ENCODE measurements around the gene DENND1A.

Gene DENND1A

GRCh38 chr9:123696476-123696875, 233.4 kb downstream of the DENND1A start:
- Histone ChIP-seq H3K27ac (ENCODE audit: low read depth, low read length) (no peak overlapping the region), H3K36me3 (ENCODE audit: low read length) (no peaks in the 10 kb centered on the region), H3K9me3 (ENCODE audit: insufficient read depth, low read length) (no peaks in the 10 kb centered on the region), H3K9me2 (replicated peaks; ENCODE audit: insufficient read depth, low read length) (no peaks in the 10 kb centered on the region), H3K9ac (ENCODE audit: low read length) (no peak overlapping the region), H3K4me3 (ENCODE audit: insufficient read depth, low read length, poor library complexity, severe bottlenecking) (no peak overlapping the region), H3K27me3 (ENCODE audit: low read length) (no peaks in the 10 kb centered on the region), H3K79me2 (ENCODE audit: insufficient read depth, low read length) (no peaks in the 10 kb centered on the region), H3F3A (ENCODE audit: insufficient read depth) (no peaks in the 10 kb centered on the region), H2AFZ (ENCODE audit: low read depth, low read length, severe bottlenecking) (no peak overlapping the region), H4K20me1 (ENCODE audit: low read depth, low read length) (no peaks in the 10 kb centered on the region), H3K4me2 (ENCODE audit: low read depth, low read length, poor library complexity, severe bottlenecking) (no peak overlapping the region)
- TF ChIP-seq EZH2phosphoT487 (conservative IDR thresholded peaks at IDR 0.05; ENCODE audit: low read length) (no peak), CTCF (IDR thresholded peaks at IDR 0.05; ENCODE audit: insufficient read depth, low read length, poor library complexity, severe bottlenecking) (no peak)

- H3K9ac ChIP-seq (ENCODE audit: low read length) = no peak overlapping the region
- TF ChIP-seq EZH2phosphoT487 (conservative IDR thresholded peaks at IDR 0.05; ENCODE audit: low read length) (no peak), CTCF (IDR thresholded peaks at IDR 0.05; ENCODE audit: insufficient read depth, low read length, poor library complexity, severe bottlenecking) (no peak)
- H2AFZ ChIP-seq (ENCODE audit: low read depth, low read length, severe bottlenecking) = no peak overlapping the region
- no peak overlapping the region for H3K27ac ChIP-seq (ENCODE audit: low read depth, low read length)
- no peaks in the 10 kb centered on the region for H3F3A ChIP-seq (ENCODE audit: insufficient read depth)
- no peaks in the 10 kb centered on the region for H3K79me2 ChIP-seq (ENCODE audit: insufficient read depth, low read length)
- no peaks in the 10 kb centered on the region for H3K9me3 ChIP-seq (ENCODE audit: insufficient read depth, low read length)
- H4K20me1 ChIP-seq (ENCODE audit: low read depth, low read length) = no peaks in the 10 kb centered on the region
- H3K4me2 ChIP-seq (ENCODE audit: low read depth, low read length, poor library complexity, severe bottlenecking) = no peak overlapping the region
- no peak overlapping the region for H3K4me3 ChIP-seq (ENCODE audit: insufficient read depth, low read length, poor library complexity, severe bottlenecking)
- H3K36me3 ChIP-seq (ENCODE audit: low read length) = no peaks in the 10 kb centered on the region
- H3K9me2 ChIP-seq (replicated peaks; ENCODE audit: insufficient read depth, low read length) = no peaks in the 10 kb centered on the region
- H3K27me3 ChIP-seq (ENCODE audit: low read length) = no peaks in the 10 kb centered on the region
Observed at GRCh38 chr9:123695386-123695785, 234.5 kb downstream of the DENND1A start.

GRCh38 chr9:123691765-123692303, 238.1 kb downstream of the DENND1A start:
- no peaks in the 10 kb centered on the region for H3F3A ChIP-seq (ENCODE audit: insufficient read depth)
- no peaks in the 10 kb centered on the region for H3K36me3 ChIP-seq (ENCODE audit: low read length)
- no peak overlapping the region for H3K27ac ChIP-seq (ENCODE audit: low read depth, low read length)
- H3K4me3 ChIP-seq (ENCODE audit: insufficient read depth, low read length, poor library complexity, severe bottlenecking) = no peak overlapping the region
- no peaks in the 10 kb centered on the region for H3K9me3 ChIP-seq (ENCODE audit: insufficient read depth, low read length)
- H3K9ac ChIP-seq (ENCODE audit: low read length) = no peak overlapping the region
- no peaks in the 10 kb centered on the region for H3K9me2 ChIP-seq (replicated peaks; ENCODE audit: insufficient read depth, low read length)
- no peak overlapping the region for H2AFZ ChIP-seq (ENCODE audit: low read depth, low read length, severe bottlenecking)
- H3K4me2 ChIP-seq (ENCODE audit: low read depth, low read length, poor library complexity, severe bottlenecking) = no peak overlapping the region
- TF ChIP-seq EZH2phosphoT487 (conservative IDR thresholded peaks at IDR 0.05; ENCODE audit: low read length) (no peak), CTCF (IDR thresholded peaks at IDR 0.05; ENCODE audit: insufficient read depth, low read length, poor library complexity, severe bottlenecking) (no peak)
- H3K27me3 ChIP-seq (ENCODE audit: low read length) = no peaks in the 10 kb centered on the region
- no peaks in the 10 kb centered on the region for H4K20me1 ChIP-seq (ENCODE audit: low read depth, low read length)
- no peaks in the 10 kb centered on the region for H3K79me2 ChIP-seq (ENCODE audit: insufficient read depth, low read length)

Data from SU-DHL-6 (cell line).